SK-N-SH (cell line): Measurements from ENCODE around the gene TBL3. TPM values are rescaled to one million over a fixed set of nuclear protein-coding genes. Genes with fewer than 3 reads are reported as not detected.

Source experiments
- CTCF ChIA-PET: fragments of 300-600, 350-600 bp; formaldehyde crosslinking; extraction: SDS; loops from one replicate; lab custom pipeline; 2021; lab: Yijun Ruan, JAX
- POLR2A ChIA-PET: fragments of 350-600 bp; sonication (Branson Sonifier 250); formaldehyde crosslinking; extraction: SDS; loops from one replicate; lab custom pipeline; 2020; ENCODE audit warnings: antibody characterized with exemption, inconsistent platforms; lab: Yijun Ruan, JAX
- DNase-seq: peaks from one replicate; pipeline ENCODE4 v3.0.0; 2012
- H2AFZ ChIP-seq: fragments of 200-600 bp; sonication (generic); 2 replicates; pipeline ENCODE4 v1.8.1; 2016; ENCODE audit warnings: antibody characterized with exemption, mild to moderate bottlenecking, low read depth
- H3F3A ChIP-seq: fragments of 200-600 bp; sonication (generic); replicated peaks from 2 replicates; pipeline ENCODE3; 2016; ENCODE audit warnings: antibody characterized with exemption, mild to moderate bottlenecking; ENCODE audit not compliant: insufficient read depth
- H3K27ac ChIP-seq, 2 experiments: fragments of 200-500 bp in 1 of 2; fragments of 200-600 bp in 1 of 2; sonication (Bioruptor generic) in 1 of 2; sonication (generic), shearing (Covaris generic) in 1 of 2; 2 replicates each; pipeline versions ENCODE4 v1.5.1 to v1.6.1; 2014 to 2016; ENCODE audit warnings: low read depth in 2 of 2, inconsistent platforms in 1 of 2, low read length in 1 of 2, mild to moderate bottlenecking in 1 of 2, mixed read lengths in 1 of 2
- H3K27me3 ChIP-seq: fragments of 200-600 bp; sonication (generic), shearing (Covaris generic); 2 replicates; pipeline ENCODE4 v1.6.1; 2016; ENCODE audit warnings: mixed run types; ENCODE audit not compliant: insufficient read depth
- H3K36me3 ChIP-seq, 2 experiments: fragments of 200-500 bp in 1 of 2; fragments of 200-600 bp in 1 of 2; sonication (Bioruptor generic) in 1 of 2; sonication (generic) in 1 of 2; replicated peaks in 1 of 2; 2 replicates each; pipeline versions ENCODE3 to v1.5.1; 2014 to 2016; ENCODE audit warnings: low read length in 1 of 2, mild to moderate bottlenecking in 1 of 2; ENCODE audit not compliant: insufficient read depth in 2 of 2, control insufficient read depth in 1 of 2
- H3K4me1 ChIP-seq, 2 experiments: fragments of 200-500 bp in 1 of 2; fragments of 200-600 bp in 1 of 2; sonication (Bioruptor generic) in 1 of 2; sonication (generic), shearing (Covaris generic) in 1 of 2; 2 replicates each; pipeline versions ENCODE4 v1.5.1 to v1.6.1; 2014 to 2016; ENCODE audit warnings: low read depth in 1 of 2, low read length in 1 of 2, mixed run types in 1 of 2; ENCODE audit not compliant: insufficient read depth in 2 of 2, control insufficient read depth in 1 of 2
- H3K4me2 ChIP-seq: fragments of 200-600 bp; sonication (generic), shearing (Covaris generic); 2 replicates; pipeline ENCODE4 v1.6.1; 2017; ENCODE audit warnings: mixed run types
- H3K4me3 ChIP-seq, 2 experiments: fragments of 200-500 bp in 1 of 2; fragments of 200-600 bp in 1 of 2; sonication (Bioruptor generic) in 1 of 2; sonication (generic), shearing (Covaris generic) in 1 of 2; 2 replicates each; pipeline versions ENCODE4 v1.5.1 to v1.8.1; 2014 to 2016; ENCODE audit warnings: low read depth in 2 of 2, inconsistent platforms in 1 of 2, low read length in 1 of 2, mild to moderate bottlenecking in 1 of 2, mixed read lengths in 1 of 2, moderate library complexity in 1 of 2
- H3K79me2 ChIP-seq: fragments of 200-600 bp; sonication (generic); 2 replicates; pipeline ENCODE4 v1.8.1; 2017; ENCODE audit warnings: mild to moderate bottlenecking; ENCODE audit not compliant: insufficient read depth
- H3K9ac ChIP-seq: fragments of 200-600 bp; sonication (generic); 2 replicates; pipeline ENCODE4 v1.6.1; 2017; ENCODE audit warnings: mixed run types
- H3K9me2 ChIP-seq: fragments of 200-600 bp; sonication (generic); 2 replicates; pipeline ENCODE4 v1.6.1; 2017; ENCODE audit warnings: mixed run types
- H3K9me3 ChIP-seq: fragments of 200-600 bp; sonication (generic); 2 replicates; pipeline ENCODE4 v1.6.1; 2017; ENCODE audit warnings: mixed run types, mild to moderate bottlenecking, moderate library complexity
- H4K20me1 ChIP-seq: fragments of 200-600 bp; sonication (generic); 2 replicates; pipeline ENCODE4 v1.6.1; 2017; ENCODE audit warnings: mild to moderate bottlenecking, mixed run types; ENCODE audit not compliant: insufficient read depth
- NRF1 ChIP-seq: IDR thresholded peaks from 2 replicates; pipeline ENCODE4 v1.6.1; 2012; ENCODE audit warnings: low read depth, mild to moderate bottlenecking, low read length
- RFX5 ChIP-seq: IDR thresholded peaks from 2 replicates; pipeline ENCODE4 v1.6.1; 2012; ENCODE audit warnings: mild to moderate bottlenecking, improper control_type of control experiment, low read length
- SMC3 ChIP-seq: IDR thresholded peaks from 2 replicates; pipeline ENCODE4 v1.6.1; 2012; ENCODE audit warnings: low read depth, low read length, improper control_type of control experiment
- TAF1 ChIP-seq: IDR thresholded peaks from 2 replicates; pipeline ENCODE4 v1.6.1; 2012; ENCODE audit warnings: low read depth, mild to moderate bottlenecking, low read length, moderate library complexity, borderline replicate concordance
- TCF12 ChIP-seq: IDR thresholded peaks from 2 replicates; pipeline ENCODE4 v1.4.0; 2012
- WGBS: methylation state at CpG from one replicate; pipeline ENCODE4 v1.1.6; 2017; ENCODE audit warnings: low lambda C conversion rate; 5-methylcytosine and 5-hydroxymethylcytosine counted together
- polyA plus RNA-seq, 3 experiments: library from polyadenylated mRNA; depleted of rRNA; stranded (reverse); fragments of >200 nt; gene quantifications; 2 replicates each; pipeline ENCODE4 v1.2.3, GENCODE V29; 2012
- TF ChIP-seq, protein P1 (sequence below): fragments of 200-600 bp; sonication (generic); IDR thresholded peaks from 2 replicates; pipeline ENCODE4 v1.6.1; 2017; ENCODE audit warnings: antibody characterized with exemption, mild to moderate bottlenecking, moderate library complexity
- TF ChIP-seq, protein P2 (sequence below): IDR thresholded peaks from 2 replicates; pipeline ENCODE4 v1.4.0; 2012; ENCODE audit warnings: low read depth
- TF ChIP-seq, protein P3 (sequence below): IDR thresholded peaks from 2 replicates; pipeline ENCODE4; 2012

TBL3 gene
- polyA plus RNA-seq, 1 of the 3 experiments (the other 2 are of a cell fraction): 37.1 TPM

DNA sequence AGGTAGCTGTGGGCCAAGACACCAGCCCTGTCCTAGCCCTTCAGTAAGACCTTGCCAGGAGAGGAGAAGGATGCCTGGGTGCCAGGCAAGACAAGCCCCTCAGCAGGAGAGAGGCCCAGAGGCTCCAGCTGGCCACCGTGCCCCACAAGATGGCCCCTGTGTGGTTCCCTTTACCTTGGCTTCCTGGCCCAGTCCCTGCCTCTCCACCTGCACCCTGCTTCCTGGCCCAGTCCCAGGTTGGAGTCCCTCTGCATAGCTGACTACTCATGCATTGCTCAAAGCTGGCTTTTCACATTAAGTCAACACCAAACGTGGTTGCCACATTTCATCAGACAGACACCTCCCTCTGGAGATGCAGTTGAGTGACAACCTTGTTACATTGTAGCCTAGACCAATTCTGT is 21.9 kb downstream of the TBL3 start:
- H3K36me3 ChIP-seq: peaks cover 4 to 15% of the 10 kb centered on the region in 2 experiments
- no peak for TF ChIP-seq NRF1
- H3K79me2 ChIP-seq: no peaks in the 10 kb centered on the region
- no peak overlapping the region for H3K4me2 ChIP-seq
- POLR2A ChIA-PET: interaction anchor here (1.0 kb wide), 1 partner anchor 10 kb away, joined by 4 read pairs; no protein-coding TSS in a partner anchor
- peaks cover 22% of the 10 kb centered on the region for H3F3A ChIP-seq
- H4K20me1 ChIP-seq: no peaks in the 10 kb centered on the region
- H3K9me3 ChIP-seq: no peaks in the 10 kb centered on the region
- DNase-seq: no peak
- 80% methylated on average over 2 of the region's 2 CpGs for WGBS
- no peak overlapping the region for H3K27ac ChIP-seq
- H3K9me2 ChIP-seq: no peaks in the 10 kb centered on the region
- H2AFZ ChIP-seq: no peak overlapping the region
- peaks cover 0 to 17% of the 10 kb centered on the region in 2 experiments; a peak in 1 of 4 replicates for H3K4me1 ChIP-seq
- CTCF ChIA-PET: interaction anchor here (0.8 to 12.9 kb wide), 3 partner anchors 10 to 161 kb away, joined by 3 to 108 read pairs (median 3); partner anchors contain the start of gene NOXO1
- H3K9ac ChIP-seq: no peak overlapping the region
- no peak overlapping the region for H3K4me3 ChIP-seq
- H3K27me3 ChIP-seq: no peaks in the 10 kb centered on the region

DNA sequence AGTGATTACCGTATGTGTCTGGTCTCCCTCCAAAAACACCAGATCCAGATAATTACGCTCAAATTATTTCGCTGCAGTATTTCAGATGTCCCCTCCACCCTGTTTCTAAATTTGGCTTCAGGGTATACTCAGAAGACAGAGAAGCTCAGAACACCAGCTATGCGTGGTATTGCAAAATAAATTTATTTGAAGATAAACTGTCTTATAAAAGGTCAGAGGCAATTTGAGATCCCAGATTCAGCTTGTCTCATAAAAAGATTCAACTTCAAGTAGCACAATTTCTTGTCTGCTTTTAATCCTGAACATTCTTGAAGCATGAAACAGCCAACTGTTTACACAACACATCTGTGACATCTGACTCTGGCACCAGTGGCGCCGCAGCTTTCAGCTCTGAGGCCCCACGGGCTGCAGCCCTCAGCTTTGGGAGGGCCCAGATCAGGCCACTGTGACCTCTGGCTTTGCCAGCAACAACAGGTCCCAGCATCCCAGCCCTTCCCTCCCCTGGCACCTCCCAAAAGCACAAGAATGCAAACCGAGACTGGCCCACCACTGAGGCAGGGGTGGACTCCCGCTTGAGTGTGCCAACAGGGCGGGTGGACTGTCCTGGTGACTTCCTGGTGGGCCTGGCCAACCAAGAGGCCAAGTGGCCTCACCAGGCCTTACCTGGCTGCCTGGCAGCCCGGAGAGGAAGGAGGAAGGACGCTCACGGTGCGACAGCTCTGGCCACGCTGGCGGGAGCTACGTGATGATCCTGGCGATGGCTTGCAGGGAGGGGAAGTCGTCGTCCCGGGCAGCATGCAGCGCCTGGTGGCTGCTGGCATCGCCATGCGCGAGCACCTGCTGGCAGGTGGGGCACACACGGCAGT is 25.9 kb downstream of the TBL3 start:
- TF ChIP-seq, protein P1, sequence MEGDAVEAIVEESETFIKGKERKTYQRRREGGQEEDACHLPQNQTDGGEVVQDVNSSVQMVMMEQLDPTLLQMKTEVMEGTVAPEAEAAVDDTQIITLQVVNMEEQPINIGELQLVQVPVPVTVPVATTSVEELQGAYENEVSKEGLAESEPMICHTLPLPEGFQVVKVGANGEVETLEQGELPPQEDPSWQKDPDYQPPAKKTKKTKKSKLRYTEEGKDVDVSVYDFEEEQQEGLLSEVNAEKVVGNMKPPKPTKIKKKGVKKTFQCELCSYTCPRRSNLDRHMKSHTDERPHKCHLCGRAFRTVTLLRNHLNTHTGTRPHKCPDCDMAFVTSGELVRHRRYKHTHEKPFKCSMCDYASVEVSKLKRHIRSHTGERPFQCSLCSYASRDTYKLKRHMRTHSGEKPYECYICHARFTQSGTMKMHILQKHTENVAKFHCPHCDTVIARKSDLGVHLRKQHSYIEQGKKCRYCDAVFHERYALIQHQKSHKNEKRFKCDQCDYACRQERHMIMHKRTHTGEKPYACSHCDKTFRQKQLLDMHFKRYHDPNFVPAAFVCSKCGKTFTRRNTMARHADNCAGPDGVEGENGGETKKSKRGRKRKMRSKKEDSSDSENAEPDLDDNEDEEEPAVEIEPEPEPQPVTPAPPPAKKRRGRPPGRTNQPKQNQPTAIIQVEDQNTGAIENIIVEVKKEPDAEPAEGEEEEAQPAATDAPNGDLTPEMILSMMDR: no peak
- TF ChIP-seq RFX5 (no peak), TAF1 (no peak), SMC3 (no peak), TCF12 (no peak)
- TF ChIP-seq, protein P2, sequence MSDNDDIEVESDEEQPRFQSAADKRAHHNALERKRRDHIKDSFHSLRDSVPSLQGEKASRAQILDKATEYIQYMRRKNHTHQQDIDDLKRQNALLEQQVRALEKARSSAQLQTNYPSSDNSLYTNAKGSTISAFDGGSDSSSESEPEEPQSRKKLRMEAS: no peak
- TF ChIP-seq, protein P3, sequence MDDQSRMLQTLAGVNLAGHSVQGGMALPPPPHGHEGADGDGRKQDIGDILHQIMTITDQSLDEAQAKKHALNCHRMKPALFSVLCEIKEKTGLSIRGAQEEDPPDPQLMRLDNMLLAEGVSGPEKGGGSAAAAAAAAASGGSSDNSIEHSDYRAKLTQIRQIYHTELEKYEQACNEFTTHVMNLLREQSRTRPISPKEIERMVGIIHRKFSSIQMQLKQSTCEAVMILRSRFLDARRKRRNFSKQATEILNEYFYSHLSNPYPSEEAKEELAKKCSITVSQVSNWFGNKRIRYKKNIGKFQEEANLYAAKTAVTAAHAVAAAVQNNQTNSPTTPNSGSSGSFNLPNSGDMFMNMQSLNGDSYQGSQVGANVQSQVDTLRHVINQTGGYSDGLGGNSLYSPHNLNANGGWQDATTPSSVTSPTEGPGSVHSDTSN: no peak
- CTCF ChIA-PET: interaction anchor here (1.5 to 3.8 kb wide), 3 partner anchors 8 to 143 kb away, joined by 4 to 12 read pairs (median 11); partner anchors contain the start of gene SYNGR3
- Histone ChIP-seq H3K27ac (no peak overlapping the region), H3K4me3 (no peak overlapping the region), H3K9me2 (no peaks in the 10 kb centered on the region), H3K79me2 (peaks cover 9% of the 10 kb centered on the region; the same call in 1 of the 2 replicates), H3K9ac (no peak overlapping the region), H3K9me3 (no peaks in the 10 kb centered on the region), H4K20me1 (peaks cover 9% of the 10 kb centered on the region), H3K4me2 (no peak overlapping the region), H3F3A (peaks cover 18% of the 10 kb centered on the region), H3K27me3 (no peaks in the 10 kb centered on the region), H3K36me3 (peaks cover 4 to 50% of the 10 kb centered on the region in 2 experiments), H3K4me1 (no peaks in the 10 kb centered on the region), H2AFZ (no peak overlapping the region)
- 85% methylated on average over 14 of the region's 26 CpGs for WGBS
- no peak for DNase-seq
- POLR2A ChIA-PET: interaction anchor here (0.6 to 1.2 kb wide), 4 partner anchors 11 to 150 kb away, joined by 3 to 4 read pairs (median 4); partner anchors contain the start of gene RPS2
